IMR-90 (cell line): ENCODE data around the gene DNAJC5. TPM values are rescaled to one million over a fixed set of nuclear protein-coding genes. Genes with fewer than 3 reads are reported as not detected.

Experiments
- ATAC-seq: fragments of 200-7000 bp; cut with Tn5 transposase; 2 replicates; pipeline ENCODE4 v1.9.1; 2020; ENCODE audit warnings: low read depth, mild to moderate bottlenecking, moderate library complexity
- BruUV-seq: library from RNA; stranded (reverse); fragments of 400-500 nt; replicated peaks from 2 replicates; lab custom pipeline; 2021; lab: Mats Ljungman, UMichigan
- CTCF ChIA-PET: fragments of 300-600 bp; formaldehyde crosslinking; extraction: SDS; loops from one replicate; lab custom pipeline; 2021; ENCODE audit warnings: antibody characterized with exemption; lab: Yijun Ruan, JAX
- POLR2A ChIA-PET: fragments of 300-600 bp; sonication (Branson Sonifier 250); formaldehyde crosslinking; loops from one replicate; lab custom pipeline; 2022; ENCODE audit warnings: antibody characterized with exemption; ENCODE audit not compliant: unreplicated experiment; lab: Charles Lee
- DNase-seq: peaks from one replicate; pipeline ENCODE4 v3.0.0; 2013
- H2AFZ ChIP-seq: replicated peaks from 2 replicates; pipeline ENCODE3; 2013; ENCODE audit warnings: low read length, mild to moderate bottlenecking; ENCODE audit not compliant: poor library complexity
- H2AK5ac ChIP-seq: 2 replicates; pipeline ENCODE4 v1.6.1; 2013; ENCODE audit warnings: low read depth, low read length, inconsistent platforms
- H2AK9ac ChIP-seq: replicated peaks from 2 replicates; pipeline ENCODE3; 2013; ENCODE audit warnings: mild to moderate bottlenecking, low read depth, low read length, moderate library complexity; ENCODE audit not compliant: poor library complexity
- H2BK120ac ChIP-seq: 2 replicates; pipeline ENCODE4 v1.6.1; 2013; ENCODE audit warnings: low read depth, low read length, inconsistent platforms
- H2BK15ac ChIP-seq: 3 replicates; pipeline ENCODE4 v1.6.1; 2013; ENCODE audit warnings: low read depth, low read length, inconsistent platforms
- H2BK20ac ChIP-seq: 2 replicates; pipeline ENCODE4 v1.6.1; 2013; ENCODE audit warnings: low read depth, mild to moderate bottlenecking, inconsistent platforms, low read length, moderate library complexity
- H2BK5ac ChIP-seq: 2 replicates; pipeline ENCODE4 v1.6.1; 2013; ENCODE audit warnings: mild to moderate bottlenecking, low read depth, low read length, inconsistent platforms; ENCODE audit not compliant: poor library complexity, severe bottlenecking
- H3K14ac ChIP-seq: replicated peaks from 2 replicates; pipeline ENCODE4 v1.6.1; 2013; ENCODE audit warnings: low read depth, low read length, inconsistent platforms
- H3K18ac ChIP-seq: 2 replicates; pipeline ENCODE4 v1.6.1; 2013; ENCODE audit warnings: low read depth, low read length, control low read depth
- H3K23ac ChIP-seq: 2 replicates; pipeline ENCODE4 v1.6.1; 2013; ENCODE audit warnings: low read depth, low read length, inconsistent platforms
- H3K27ac ChIP-seq: 2 replicates; pipeline ENCODE4 v1.5.1; 2013; ENCODE audit warnings: mild to moderate bottlenecking, control low read depth, low read length; ENCODE audit not compliant: insufficient read depth
- H3K27me3 ChIP-seq: 2 replicates; pipeline ENCODE4 v1.6.1; 2013; ENCODE audit warnings: low read length; ENCODE audit not compliant: control insufficient read depth, insufficient read depth
- H3K36me3 ChIP-seq: 2 replicates; pipeline ENCODE4 v1.6.1; 2013; ENCODE audit warnings: low read length, mixed read lengths; ENCODE audit not compliant: control insufficient read depth, insufficient read depth
- H3K4ac ChIP-seq: 2 replicates; pipeline ENCODE4 v1.6.1; 2013; ENCODE audit warnings: low read depth, low read length, inconsistent platforms
- H3K4me1 ChIP-seq: 2 replicates; pipeline ENCODE4 v1.6.1; 2013; ENCODE audit warnings: low read length, mixed read lengths; ENCODE audit not compliant: control insufficient read depth, insufficient read depth
- H3K4me2 ChIP-seq: 2 replicates; pipeline ENCODE4 v1.6.1; 2013; ENCODE audit warnings: low read depth, mild to moderate bottlenecking, control low read depth, low read length, moderate library complexity
- H3K4me3 ChIP-seq: 2 replicates; pipeline ENCODE4 v1.5.1; 2013; ENCODE audit warnings: low read depth, mild to moderate bottlenecking, control low read depth, low read length, moderate library complexity; ENCODE audit not compliant: insufficient read depth
- H3K56ac ChIP-seq: 2 replicates; pipeline ENCODE4 v1.6.1; 2013; ENCODE audit warnings: low read length, inconsistent platforms; ENCODE audit not compliant: insufficient read depth; ENCODE audit errors: extremely low read depth
- H3K79me1 ChIP-seq, 2 experiments: 2 replicates each; pipeline ENCODE4 v1.6.1; 2013; ENCODE audit warnings: low read length in 2 of 2, inconsistent platforms in 1 of 2, low read depth in 1 of 2
- H3K9ac ChIP-seq: 2 replicates; pipeline ENCODE4 v1.6.1; 2013; ENCODE audit warnings: low read depth, low read length, control low read depth
- H3K9me1 ChIP-seq: 2 replicates; pipeline ENCODE4 v1.6.1; 2013; ENCODE audit warnings: low read length, inconsistent platforms; ENCODE audit not compliant: insufficient read depth
- H3K9me3 ChIP-seq: 2 replicates; pipeline ENCODE4 v1.6.1; 2013; ENCODE audit warnings: low read length; ENCODE audit not compliant: control insufficient read depth, insufficient read depth
- H4K20me1 ChIP-seq: 2 replicates; pipeline ENCODE4 v1.6.1; 2013; ENCODE audit warnings: low read length, inconsistent platforms; ENCODE audit not compliant: insufficient read depth
- H4K5ac ChIP-seq: 2 replicates; pipeline ENCODE4 v1.6.1; 2013; ENCODE audit warnings: mild to moderate bottlenecking, low read depth, low read length, control low read depth
- H4K8ac ChIP-seq, 2 experiments: 2 replicates each; pipeline ENCODE4 v1.6.1; 2013; ENCODE audit warnings: low read depth in 2 of 2, low read length in 2 of 2, control low read depth in 1 of 2, inconsistent platforms in 1 of 2
- H4K91ac ChIP-seq: 2 replicates; pipeline ENCODE4 v1.6.1; 2013; ENCODE audit warnings: low read depth, low read length, inconsistent platforms; ENCODE audit not compliant: insufficient read depth
- WGBS, 2 experiments: methylation state at CpG; one replicate each; pipeline versions ENCODE4 v1.1.5 to v1.1.7; 2013; ENCODE audit warnings: missing lambda C conversion rate in 2 of 2; ENCODE audit not compliant: insufficient read length in 1 of 2; ENCODE audit errors: extremely low coverage in 2 of 2; 5-methylcytosine and 5-hydroxymethylcytosine counted together
- dilution Hi-C: fragments of 300-500 bp; cut with HindIII; formaldehyde crosslinking; loops from one replicate; pipeline ENCODE4 v1.14.3; 2018; ENCODE audit warnings: low sequenced_read_pairs; ENCODE audit not compliant: unreplicated experiment
- in situ Hi-C: fragments of 300-500 bp; cut with MboI; formaldehyde crosslinking; loops from 3 replicates; pipeline ENCODE4 v1.14.3; 2019; ENCODE audit warnings: low sequenced_read_pairs, inconsistent platforms, mixed read lengths
- intact Hi-C: fragments of 100-400 bp; cut with micrococcal nuclease; formaldehyde crosslinking; loops from 2 replicates; pipeline ENCODE4 v1.10.0; 2022
- polyA plus RNA-seq, 3 experiments: library from polyadenylated mRNA; depleted of rRNA; stranded (reverse); fragments of >200 nt; gene quantifications; 2 replicates each; pipeline ENCODE4 v1.2.3, GENCODE V29; 2012; ENCODE audit warnings: low replicate concordance in 1 of 3
- total RNA-seq: library from RNA; depleted of rRNA; stranded (reverse); fragments of >200 nt; gene quantifications from 2 replicates; pipeline ENCODE4 v1.2.3, GENCODE V29; 2012
- TF ChIP-seq, protein P1 (sequence below): fragments of 150-350 bp; IDR thresholded peaks from 2 replicates; pipeline ENCODE4 v1.6.1; 2017; ENCODE audit warnings: mild to moderate bottlenecking, antibody characterized with exemption, low read length, low read depth

The DNAJC5 gene
- total and polyA plus RNA-seq, 2 of the 4 experiments (the other 2 are of a cell fraction), result 35.6 to 45.2 TPM

- Histone ChIP-seq H2AFZ (peak overlapping the region; percentile 91), H4K20me1 (no peaks in the 10 kb centered on the region), H3K27ac (no peak overlapping the region), H2AK5ac (peak overlapping the region; percentile 95), H3K9me1 (0 out of 2 replicates have a peak, but pooled peaks cover 5% of the 10 kb centered on the region), H3K4ac (peak overlapping the region; percentile 67), H2BK15ac (peak overlapping the region; percentile 80; the same call in 2 of the 3 replicates), H4K5ac (no peak overlapping the region), H3K27me3 (peaks cover 6% of the 10 kb centered on the region), H3K4me3 (no peak overlapping the region), H3K9me3 (no peaks in the 10 kb centered on the region), H3K18ac (no peak overlapping the region), H3K14ac (peak overlapping the region; percentile 12; the same call in 1 of the 2 replicates), H2BK120ac (peak overlapping the region; percentile 16; the same call in 1 of the 2 replicates), H3K9ac (no peak overlapping the region), H4K91ac (no peak overlapping the region), H3K4me1 (peaks cover 8% of the 10 kb centered on the region), H3K79me1 (no peaks in the 10 kb centered on the region), H2BK5ac (peak overlapping the region; percentile 37), H2AK9ac (peak overlapping the region; percentile 91), H2BK20ac (no peak overlapping the region), H3K4me2 (no peak overlapping the region), H3K23ac (peak overlapping the region; percentile 88; the same call in 1 of the 2 replicates), H4K8ac (peak overlapping the region in 1 of 2 experiments; percentile 24; a peak in 1 of 4 replicates), H3K56ac (no peak overlapping the region), H3K36me3 (no peaks in the 10 kb centered on the region)
- ChIA-PET POLR2A (no interaction called here), CTCF (no interaction called here)
- intact Hi-C loops, result no loop called here
- in situ Hi-C loops, result no loop called here
- BruUV-seq, result no TSS peak
- dilution Hi-C loops, result no loop called here
- TF ChIP-seq, protein P1, sequence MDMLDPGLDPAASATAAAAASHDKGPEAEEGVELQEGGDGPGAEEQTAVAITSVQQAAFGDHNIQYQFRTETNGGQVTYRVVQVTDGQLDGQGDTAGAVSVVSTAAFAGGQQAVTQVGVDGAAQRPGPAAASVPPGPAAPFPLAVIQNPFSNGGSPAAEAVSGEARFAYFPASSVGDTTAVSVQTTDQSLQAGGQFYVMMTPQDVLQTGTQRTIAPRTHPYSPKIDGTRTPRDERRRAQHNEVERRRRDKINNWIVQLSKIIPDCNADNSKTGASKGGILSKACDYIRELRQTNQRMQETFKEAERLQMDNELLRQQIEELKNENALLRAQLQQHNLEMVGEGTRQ, result no peak
- no peak for ATAC-seq
- no peak for DNase-seq
- WGBS, 2 experiments, result 33% methylated on average over 1 of the region's 3 CpGs; no CpG with 5 or more reads in 1 of the 2 experiments
Measured at GRCh38 chr20:63846888-63847236, 48.1 kb upstream of the DNAJC5 start.
